Omental fat pad (tissue), 4 donors: ENCODE results near the gene PLPP1. TPM values are rescaled to one million over a fixed set of nuclear protein-coding genes. Genes with fewer than 3 reads are reported as not detected.

Experiments used
- ATAC-seq: fragments of 150-250 bp; one replicate; pipeline ENCODE4 v1.9.1; 2016; ENCODE audit warnings: mild to moderate bottlenecking, moderate library complexity; ENCODE audit not compliant: low FRiP score
- DNase-seq: peaks from one replicate; pipeline ENCODE4 v3.0.0-alpha.2; 2019; ENCODE audit warnings: low spot score
- CTCF ChIP-seq, 3 donors: fragments of 450-650 bp; IDR thresholded peaks; one replicate each; pipeline ENCODE4 v1.5.1; 2016 to 2017; ENCODE audit warnings: antibody characterized with exemption in 3 of 3, mild to moderate bottlenecking in 3 of 3, moderate library complexity in 2 of 3
- total RNA-seq, 4 donors: library from RNA; depleted of rRNA; stranded (reverse); fragments of >200 nt; gene quantifications; one replicate each; pipeline ENCODE4 v1.1.0, GENCODE V29; 2016

PLPP1 gene
- total RNA-seq, 4 donors from 2014 or later, result 248 to 593 (median 409) TPM

GRCh38 chr5:55520117-55520839 lies 14.5 kb downstream of the PLPP1 start:
- ATAC-seq (no peak), DNase-seq (no peak)
- TF ChIP-seq CTCF (IDR thresholded peaks at IDR 0.05), result no peak

GRCh38 chr5:55518831-55519390 lies 15.9 kb downstream of the PLPP1 start:
- no peak for ATAC-seq
- TF ChIP-seq CTCF (IDR thresholded peaks at IDR 0.05), result no peak

GRCh38 chr5:55517804-55518203 lies 17.0 kb downstream of the PLPP1 start:
- TF ChIP-seq CTCF (IDR thresholded peaks at IDR 0.05), result no peak
- no peak for ATAC-seq
- no peak for DNase-seq

More at GRCh38 chr5:55518831-55519390, 15.9 kb downstream of the PLPP1 start:
- DNase-seq, result no peak

GRCh38 chr5:55511010-55511409 lies 23.8 kb downstream of the PLPP1 start:
- no peak for TF ChIP-seq CTCF (IDR thresholded peaks at IDR 0.05)
- ATAC-seq, result no peak

GRCh38 chr5:55510523-55510880 lies 24.3 kb downstream of the PLPP1 start:
- DNase-seq, result no peak
- no peak for ATAC-seq
- no peak for TF ChIP-seq CTCF (IDR thresholded peaks at IDR 0.05)

More at GRCh38 chr5:55511010-55511409, 23.8 kb downstream of the PLPP1 start:
- no peak for DNase-seq

- ATAC-seq, result no peak
- no peak for DNase-seq
- no peak for TF ChIP-seq CTCF (IDR thresholded peaks at IDR 0.05)
These were observed 24.8 kb downstream of the PLPP1 start for GRCh38 chr5:55509796-55510522.
